MM.1S (cell line): ENCODE measurements around the gene TAPBP.

Experiments used
- DNase-seq: peaks from one replicate; pipeline ENCODE4 v3.0.0-alpha.2; 2015
- H2AFZ ChIP-seq: fragments of 300-600 bp; sonication (generic); 2 replicates; pipeline ENCODE4 v1.6.0; 2016; ENCODE audit warnings: antibody characterized with exemption, low read length
- H3F3A ChIP-seq: fragments of 300-600 bp; sonication (generic); 2 replicates; pipeline ENCODE4 v1.6.1; 2016; ENCODE audit warnings: mild to moderate bottlenecking, antibody characterized with exemption, low read length, moderate library complexity, mixed read lengths; ENCODE audit not compliant: insufficient read depth
- H3K27ac ChIP-seq: fragments of 300-600 bp; sonication (generic); 2 replicates; pipeline ENCODE4 v1.5.1; 2016; ENCODE audit warnings: mild to moderate bottlenecking, low read length
- H3K27me3 ChIP-seq: fragments of 300-600 bp; sonication (generic); replicated peaks from 2 replicates; pipeline ENCODE4 v1.6.0; 2016; ENCODE audit warnings: low read length; ENCODE audit not compliant: insufficient read depth
- H3K36me3 ChIP-seq: fragments of 300-600 bp; sonication (generic); replicated peaks from 2 replicates; pipeline ENCODE4 v1.6.1; 2016; ENCODE audit warnings: mild to moderate bottlenecking, low read length, mixed read lengths; ENCODE audit not compliant: insufficient read depth
- H3K4me1 ChIP-seq: fragments of 300-600 bp; sonication (generic); 2 replicates; pipeline ENCODE4 v1.6.1; 2016; ENCODE audit warnings: low read length, mixed read lengths
- H3K4me2 ChIP-seq: fragments of 300-600 bp; sonication (generic); 2 replicates; pipeline ENCODE4 v1.6.0; 2016; ENCODE audit warnings: low read depth, low read length
- H3K4me3 ChIP-seq: fragments of 300-600 bp; sonication (generic); 2 replicates; pipeline ENCODE4 v1.5.1; 2016; ENCODE audit warnings: low read length, mixed read lengths
- H3K79me2 ChIP-seq: fragments of 300-600 bp; sonication (generic); 2 replicates; pipeline ENCODE4 v1.6.1; 2016; ENCODE audit warnings: mixed run types, low read length, mixed read lengths
- H3K9ac ChIP-seq: fragments of 300-600 bp; sonication (generic); 2 replicates; pipeline ENCODE4 v1.6.1; 2016; ENCODE audit warnings: low read length, mixed read lengths
- H3K9me2 ChIP-seq: fragments of 300-600 bp; sonication (generic); replicated peaks from 2 replicates; pipeline ENCODE4 v1.6.1; 2016; ENCODE audit warnings: mild to moderate bottlenecking, low read length, mixed read lengths; ENCODE audit not compliant: insufficient read depth
- H3K9me3 ChIP-seq: fragments of 300-600 bp; sonication (generic); replicated peaks from 2 replicates; pipeline ENCODE4 v1.6.1; 2016; ENCODE audit warnings: mild to moderate bottlenecking, low read length, mixed read lengths; ENCODE audit not compliant: insufficient read depth
- H4K20me1 ChIP-seq: fragments of 300-600 bp; sonication (generic); 2 replicates; pipeline ENCODE4 v1.6.1; 2016; ENCODE audit warnings: mild to moderate bottlenecking, low read length, moderate library complexity, mixed read lengths; ENCODE audit not compliant: insufficient read depth
- CTCF ChIP-seq: fragments of 300-600 bp; sonication (generic); IDR thresholded peaks from 2 replicates; pipeline ENCODE4 v1.5.1; 2016; ENCODE audit warnings: antibody characterized with exemption, low read length, mixed read lengths
- EZH2 ChIP-seq: fragments of 300-600 bp; sonication (generic); optimal IDR thresholded peaks from 2 replicates; pipeline ENCODE3; 2017; ENCODE audit warnings: low read depth, mild to moderate bottlenecking, antibody characterized with exemption, low read length, mixed read lengths
- EZH2phosphoT487 ChIP-seq: fragments of 300-600 bp; sonication (generic); IDR thresholded peaks from 2 replicates; pipeline ENCODE4 v1.6.1; 2018; ENCODE audit warnings: antibody characterized with exemption, low read length

Gene TAPBP

DNA sequence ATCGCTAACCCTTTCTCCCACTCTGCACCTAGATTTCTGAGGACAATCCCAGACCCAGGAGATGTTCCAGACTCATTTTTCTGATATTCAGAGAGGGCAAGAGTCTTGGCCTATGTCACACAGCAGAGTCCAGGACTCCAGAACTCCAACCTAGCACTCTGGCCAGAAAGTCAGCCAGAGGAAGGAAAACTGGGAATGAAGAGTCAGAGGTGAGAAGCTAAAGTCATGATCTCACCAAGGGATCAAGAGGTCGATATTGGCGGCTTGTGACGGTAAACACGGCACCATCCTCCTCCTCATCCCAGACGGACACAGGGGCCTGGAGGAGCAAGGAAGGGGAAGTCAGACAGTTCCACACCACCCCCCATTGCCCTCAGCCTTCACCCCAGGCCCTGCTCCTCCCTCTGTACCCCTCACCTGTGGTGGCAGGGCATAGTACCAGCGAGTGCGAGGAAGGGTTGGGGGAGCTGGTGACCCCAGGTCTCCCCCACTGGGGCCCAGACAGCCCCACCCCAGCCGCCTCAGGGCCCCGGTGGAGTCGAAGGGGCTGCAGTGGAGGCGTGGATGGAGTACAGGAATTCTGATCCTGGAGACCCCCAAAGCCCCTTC lies 17.0 kb downstream of the TAPBP start:
- Histone ChIP-seq H3K4me3 (no peak overlapping the region), H3K9ac (peak overlapping the region; percentile 43; the same call in 1 of the 2 replicates), H3K27ac (no peak overlapping the region)

GRCh38 chr6:33295621-33296369 lies 18.1 kb downstream of the TAPBP start:
- no peak for TF ChIP-seq CTCF
- no peak for TF ChIP-seq EZH2phosphoT487
- no peak for TF ChIP-seq EZH2
- H3K9ac ChIP-seq, result no peak overlapping the region
- no peaks in the 10 kb centered on the region for H3K9me3 ChIP-seq
- no peak overlapping the region for H2AFZ ChIP-seq
- H3K4me1 ChIP-seq, result peaks cover 9% of the 10 kb centered on the region
- no peaks in the 10 kb centered on the region for H4K20me1 ChIP-seq
- no peaks in the 10 kb centered on the region for H3K36me3 ChIP-seq
- no peaks in the 10 kb centered on the region for H3K9me2 ChIP-seq
- H3F3A ChIP-seq, result peaks cover 23% of the 10 kb centered on the region
- no peak for DNase-seq
- H3K4me2 ChIP-seq, result no peak overlapping the region
- H3K27me3 ChIP-seq, result no peaks in the 10 kb centered on the region
- peaks cover 25% of the 10 kb centered on the region for H3K79me2 ChIP-seq
- no peak overlapping the region for H3K4me3 ChIP-seq
- no peak overlapping the region for H3K27ac ChIP-seq

More for the DNA sequence above, 17.0 kb downstream of the TAPBP start:
- H4K20me1 ChIP-seq, result no peaks in the 10 kb centered on the region
- H3K27me3 ChIP-seq, result no peaks in the 10 kb centered on the region
- TF ChIP-seq EZH2phosphoT487 (no peak), EZH2 (no peak), CTCF (no peak)
- H2AFZ ChIP-seq, result no peak overlapping the region
- peak overlapping the region; percentile 56; the same call in 1 of the 2 replicates for H3K4me2 ChIP-seq
- H3K9me2 ChIP-seq, result no peaks in the 10 kb centered on the region
- peaks cover 25% of the 10 kb centered on the region for H3F3A ChIP-seq
- no peaks in the 10 kb centered on the region for H3K36me3 ChIP-seq
- no peaks in the 10 kb centered on the region for H3K9me3 ChIP-seq
- no peak for DNase-seq
- peaks cover 14% of the 10 kb centered on the region; the same call in 1 of the 2 replicates for H3K79me2 ChIP-seq
- peaks cover 7% of the 10 kb centered on the region for H3K4me1 ChIP-seq

- no peaks in the 10 kb centered on the region for H3K9me3 ChIP-seq
- H3K27ac ChIP-seq, result no peak overlapping the region
- H2AFZ ChIP-seq, result no peak overlapping the region
- no peaks in the 10 kb centered on the region for H3K27me3 ChIP-seq
- no peaks in the 10 kb centered on the region for H4K20me1 ChIP-seq
- H3K9me2 ChIP-seq, result no peaks in the 10 kb centered on the region
- TF ChIP-seq EZH2phosphoT487, result no peak
- TF ChIP-seq CTCF, result no peak
- TF ChIP-seq EZH2, result no peak
- no peak for DNase-seq
- H3K4me1 ChIP-seq, result peaks cover 15% of the 10 kb centered on the region
- H3K4me2 ChIP-seq, result no peak overlapping the region
- no peak overlapping the region for H3K4me3 ChIP-seq
- H3K79me2 ChIP-seq, result peaks cover 40% of the 10 kb centered on the region
- H3F3A ChIP-seq, result peaks cover 12% of the 10 kb centered on the region
- no peaks in the 10 kb centered on the region for H3K36me3 ChIP-seq
- no peak overlapping the region for H3K9ac ChIP-seq
Measured at GRCh38 chr6:33294086-33294823, 19.6 kb downstream of the TAPBP start.
